Subcutaneous abdominal adipose tissue (tissue), 5 donors: ENCODE results near the gene TFG.

Experiments
- H3K27ac ChIP-seq: one replicate; pipeline ENCODE4 v1.7.0; 2013; ENCODE audit warnings: low read depth, mild to moderate bottlenecking, inconsistent platforms, low read length, moderate library complexity
- H3K27me3 ChIP-seq, 5 donors: one replicate each; pipeline ENCODE4 v1.7.0; 2013; ENCODE audit warnings: low read length in 5 of 5, inconsistent platforms in 1 of 5; ENCODE audit not compliant: control insufficient read depth in 5 of 5, insufficient read depth in 4 of 5
- H3K36me3 ChIP-seq, 5 donors: one replicate each; pipeline ENCODE4 v1.7.0; 2013; ENCODE audit warnings: low read length in 5 of 5; ENCODE audit not compliant: control insufficient read depth in 5 of 5, insufficient read depth in 5 of 5
- H3K4me1 ChIP-seq, 5 donors: one replicate each; pipeline ENCODE4 v1.7.0; 2013; ENCODE audit warnings: low read length in 5 of 5, mild to moderate bottlenecking in 3 of 5, moderate library complexity in 1 of 5; ENCODE audit not compliant: control insufficient read depth in 5 of 5, insufficient read depth in 5 of 5
- H3K4me3 ChIP-seq, 5 donors: one replicate each; pipeline ENCODE4 v1.7.0; 2013; ENCODE audit warnings: low read length in 5 of 5, low read depth in 1 of 5
- H3K9ac ChIP-seq, 5 donors: one replicate each; pipeline ENCODE4 v1.7.0; 2013; ENCODE audit warnings: low read length in 5 of 5, mild to moderate bottlenecking in 4 of 5, moderate library complexity in 3 of 5
- H3K9me3 ChIP-seq, 5 donors: one replicate each; pipeline ENCODE4 v1.7.0; 2013; ENCODE audit warnings: low read length in 5 of 5; ENCODE audit not compliant: control insufficient read depth in 5 of 5
- donor health status: healthy.
- donor health status: healthy.
- donor health status: healthy.
- donor health status: healthy.
- donor health status: healthy.

The TFG gene

GRCh38 chr3:100702980-100703345 lies 6.3 kb upstream of the TFG start:
- Histone ChIP-seq H3K4me1 (no peaks in the 10 kb centered on the region), H3K9ac (no peak overlapping the region), H3K9me3 (no peaks in the 10 kb centered on the region), H3K36me3 (no peaks in the 10 kb centered on the region), H3K27me3 (peaks cover 0 to 10% (median 0%) of the 10 kb centered on the region in 5 donors), H3K27ac (no peak overlapping the region), H3K4me3 (no peak overlapping the region)

GRCh38 chr3:100703865-100704264 lies 5.4 kb upstream of the TFG start:
- Histone ChIP-seq H3K4me1 (peaks cover 0 to 4% (median 3%) of the 10 kb centered on the region in 5 donors), H3K4me3 (no peak overlapping the region), H3K9me3 (no peaks in the 10 kb centered on the region), H3K9ac (no peak overlapping the region), H3K27me3 (peaks cover 0 to 7% (median 0%) of the 10 kb centered on the region in 5 donors), H3K36me3 (no peaks in the 10 kb centered on the region), H3K27ac (no peak overlapping the region)

- H3K27ac ChIP-seq, result no peak overlapping the region
Observed at GRCh38 chr3:100706365-100706764, 2.9 kb upstream of the TFG start.

GRCh38 chr3:100708644-100708988 lies 678 bp upstream of the TFG start:
- Histone ChIP-seq H3K9me3 (no peaks in the 10 kb centered on the region), H3K36me3 (peaks cover 0 to 4% (median under 1%) of the 10 kb centered on the region in 5 donors), H3K9ac (peak overlapping the region in 4 of 5 donors; percentile 46 to 74 (median 58)), H3K4me1 (peaks cover 0 to 18% (median 16%) of the 10 kb centered on the region in 5 donors), H3K27ac (peak overlapping the region; percentile 81), H3K27me3 (peaks cover 0 to 7% (median 0%) of the 10 kb centered on the region in 5 donors), H3K4me3 (peak overlapping the region; percentile 57 to 85 (median 71))

More at GRCh38 chr3:100706365-100706764, 2.9 kb upstream of the TFG start:
- peaks cover 0 to 7% (median 0%) of the 10 kb centered on the region in 5 donors for H3K27me3 ChIP-seq
- H3K4me3 ChIP-seq, result no peak overlapping the region
- no peaks in the 10 kb centered on the region for H3K36me3 ChIP-seq
- H3K4me1 ChIP-seq, result peaks cover 0 to 16% (median 14%) of the 10 kb centered on the region in 5 donors
- H3K9ac ChIP-seq, result no peak overlapping the region
- H3K9me3 ChIP-seq, result no peaks in the 10 kb centered on the region

- Histone ChIP-seq H3K9me3 (no peaks in the 10 kb centered on the region), H3K27ac (peak overlapping the region; percentile 93), H3K4me1 (peaks cover 0 to 18% (median 16%) of the 10 kb centered on the region in 5 donors)
Observed at GRCh38 chr3:100709842-100710260, 557 bp downstream of the TFG start.

GRCh38 chr3:100710261-100710968 lies 1.1 kb downstream of the TFG start:
- no peaks in the 10 kb centered on the region for H3K9me3 ChIP-seq
- H3K9ac ChIP-seq, result peak overlapping the region; percentile 68 to 92 (median 79)
- H3K36me3 ChIP-seq, result peaks cover 3 to 13% (median 12%) of the 10 kb centered on the region in 5 donors
- H3K4me3 ChIP-seq, result peak overlapping the region; percentile 71 to 86 (median 82)
- H3K4me1 ChIP-seq, result peaks cover 0 to 18% (median 16%) of the 10 kb centered on the region in 5 donors
- peaks cover 0 to 6% (median 0%) of the 10 kb centered on the region in 5 donors for H3K27me3 ChIP-seq
- peak overlapping the region; percentile 93 for H3K27ac ChIP-seq

More at GRCh38 chr3:100709842-100710260, 557 bp downstream of the TFG start:
- Histone ChIP-seq H3K27me3 (peaks cover 0 to 7% (median 0%) of the 10 kb centered on the region in 5 donors), H3K36me3 (peaks cover 0 to 8% (median 7%) of the 10 kb centered on the region in 5 donors), H3K9ac (peak overlapping the region; percentile 74 to 94 (median 92)), H3K4me3 (peak overlapping the region; percentile 71 to 86 (median 82))

- no peak overlapping the region for H3K4me3 ChIP-seq
- no peaks in the 10 kb centered on the region for H3K9me3 ChIP-seq
- H3K36me3 ChIP-seq, result peaks cover 9 to 22% (median 16%) of the 10 kb centered on the region in 5 donors
- no peak overlapping the region for H3K27ac ChIP-seq
- no peaks in the 10 kb centered on the region for H3K27me3 ChIP-seq
- H3K4me1 ChIP-seq, result peaks cover 0 to 20% (median 11%) of the 10 kb centered on the region in 5 donors
- no peak overlapping the region for H3K9ac ChIP-seq
Observed at GRCh38 chr3:100715176-100715575, 5.9 kb downstream of the TFG start.

GRCh38 chr3:100717063-100717462 lies 7.8 kb downstream of the TFG start:
- no peaks in the 10 kb centered on the region for H3K27me3 ChIP-seq
- peaks cover 17 to 34% (median 26%) of the 10 kb centered on the region in 5 donors for H3K36me3 ChIP-seq
- H3K9ac ChIP-seq, result no peak overlapping the region
- H3K4me1 ChIP-seq, result peaks cover 0 to 8% (median 0%) of the 10 kb centered on the region in 5 donors
- no peak overlapping the region for H3K27ac ChIP-seq
- H3K4me3 ChIP-seq, result no peak overlapping the region
- H3K9me3 ChIP-seq, result no peaks in the 10 kb centered on the region

- H3K9me3 ChIP-seq, result no peaks in the 10 kb centered on the region
- no peak overlapping the region for H3K9ac ChIP-seq
- H3K36me3 ChIP-seq, result peaks cover 19 to 38% (median 26%) of the 10 kb centered on the region in 5 donors
- no peak overlapping the region for H3K27ac ChIP-seq
- peaks cover 0 to 8% (median 0%) of the 10 kb centered on the region in 5 donors for H3K4me1 ChIP-seq
- H3K27me3 ChIP-seq, result no peaks in the 10 kb centered on the region
- H3K4me3 ChIP-seq, result no peak overlapping the region
Observed at GRCh38 chr3:100717637-100718487, 8.6 kb downstream of the TFG start.
